Spleen (tissue), 7 donors: Measurements from ENCODE around the gene IRS1.
"Not testable (repeated sequence)": the region's sequence is repeated elsewhere in the genome, so short reads cannot be mapped to it uniquely, and the experiment has no call there.

Source experiments
- CTCF ChIP-seq, 11 experiments: fragments of 200-600 bp in 7 of 11; fragments of 450-650 bp in 4 of 11; sonication (generic) in 4 of 11; IDR thresholded peaks in 8 of 11; conservative IDR thresholded peaks in 3 of 11; 1 replicate in 7 of 11; 2 replicates in 4 of 11; pipeline versions ENCODE4 v1.4.0 to v1.8.0; 2016 to 2021; ENCODE audit warnings: antibody characterized with exemption in 11 of 11, inconsistent platforms in 4 of 11, mild to moderate bottlenecking in 1 of 11
- POLR2A ChIP-seq, 3 donors: fragments of 450-650 bp; IDR thresholded peaks; one replicate each; pipeline ENCODE4 v1.5.1; 2017; ENCODE audit warnings: antibody characterized with exemption in 3 of 3, mild to moderate bottlenecking in 1 of 3
- donor health status: DM: no; HTN: no; CAD: no; lungs with moderate emphysema.
- donor health status: DM: no; HTN: no; CAD: no.
- donor health status: DM: no; HTN: no; CAD: no.

DNA sequence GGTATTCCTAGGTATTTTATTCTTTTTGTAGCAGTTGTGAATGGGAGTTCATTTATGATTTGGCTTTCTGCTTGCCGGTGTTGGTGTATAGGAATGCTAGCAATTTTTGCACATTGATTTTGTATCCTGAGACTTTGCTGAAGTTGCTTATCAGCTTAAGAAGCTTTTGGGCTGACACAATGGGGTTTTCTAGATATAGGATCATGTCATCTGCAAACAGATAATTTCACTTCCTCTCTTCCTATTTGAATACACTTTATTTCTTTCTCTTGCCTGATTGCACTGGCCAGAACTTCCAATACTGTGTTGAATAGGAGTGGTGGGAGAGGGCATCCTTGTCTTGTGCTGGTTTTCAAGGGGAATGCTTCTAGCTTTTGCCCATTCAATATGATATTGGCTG, 43.4 kb upstream of the IRS1 start:
- TF ChIP-seq CTCF (IDR thresholded peaks at IDR 0.05 in 8 of 11, conservative IDR thresholded peaks at IDR 0.05 in 3 of 11); POLR2A (IDR thresholded peaks at IDR 0.05): not testable (repeated sequence)
